Body of pancreas (tissue), 4 donors: ENCODE measurements around the gene MRTFA. TPM values are rescaled to one million over a fixed set of nuclear protein-coding genes. Genes with fewer than 3 reads are reported as not detected.

ENCODE experiments used
- ATAC-seq: fragments of 150-250 bp; one replicate; pipeline ENCODE4 v1.9.1; 2016
- DNase-seq, 4 donors: peaks; one replicate each; pipeline ENCODE4 v3.0.0-alpha.2; 2019
- H3K27ac ChIP-seq, 4 donors: fragments of 200-600 bp; sonication (generic); 1 replicate in 3 of 4; 2 replicates in 1 of 4; pipeline versions ENCODE4 v1.5.1 to v1.6.1; 2016 to 2019; ENCODE audit warnings: mild to moderate bottlenecking in 1 of 4, mixed read lengths in 1 of 4, moderate library complexity in 1 of 4
- H3K27me3 ChIP-seq, 2 donors: fragments of 200-600 bp; sonication (generic); one replicate each; pipeline ENCODE4 v1.6.0; 2016; ENCODE audit warnings: mild to moderate bottlenecking in 1 of 2
- H3K36me3 ChIP-seq, 2 donors: fragments of 200-600 bp; sonication (generic); replicated peaks in 1 of 2; 2 replicates each; pipeline ENCODE4 v1.5.1; 2016; ENCODE audit warnings: low read depth in 2 of 2; ENCODE audit not compliant: insufficient read depth in 1 of 2
- H3K4me1 ChIP-seq: fragments of 200-600 bp; sonication (generic); one replicate; pipeline ENCODE4 v1.6.0; 2016
- H3K4me3 ChIP-seq, 2 donors: fragments of 200-600 bp; sonication (generic); 1 replicate in 1 of 2; 2 replicates in 1 of 2; pipeline ENCODE4 v1.5.1; 2016 to 2019
- H3K9me3 ChIP-seq, 3 donors: fragments of 200-600 bp; sonication (generic); 1 replicate in 2 of 3; 2 replicates in 1 of 3; pipeline ENCODE4 v1.5.1; 2016
- POLR2A ChIP-seq, 3 donors: fragments of 450-650 bp; IDR thresholded peaks; one replicate each; pipeline ENCODE4 v1.6.1; 2016; ENCODE audit warnings: antibody characterized with exemption in 3 of 3, mild to moderate bottlenecking in 2 of 3
- WGBS, 2 donors: methylation state at CpG; one replicate each; pipeline ENCODE4 v1.1.5; 2017; 5-methylcytosine and 5-hydroxymethylcytosine counted together
- intact Hi-C: fragments of 100-400 bp; cut with DNase I; formaldehyde crosslinking; loops from one replicate; pipeline ENCODE4 v1.15.1; 2023
- total RNA-seq, 2 donors: library from RNA; depleted of rRNA; stranded (reverse); fragments of >200 nt; gene quantifications; one replicate each; pipeline ENCODE4 v1.1.0, GENCODE V29; 2016
- TF ChIP-seq, protein P1 (sequence below), 7 experiments: fragments of 450-650 bp in 4 of 7; fragments of 200-600 bp in 3 of 7; sonication (generic) in 3 of 7; IDR thresholded peaks; one replicate each; pipeline ENCODE4 v1.5.1; 2016 to 2019; ENCODE audit warnings: antibody characterized with exemption in 7 of 7

The MRTFA gene
- total RNA-seq, 2 donors from 2014 or later: 47.0 to 71.5 TPM

DNA sequence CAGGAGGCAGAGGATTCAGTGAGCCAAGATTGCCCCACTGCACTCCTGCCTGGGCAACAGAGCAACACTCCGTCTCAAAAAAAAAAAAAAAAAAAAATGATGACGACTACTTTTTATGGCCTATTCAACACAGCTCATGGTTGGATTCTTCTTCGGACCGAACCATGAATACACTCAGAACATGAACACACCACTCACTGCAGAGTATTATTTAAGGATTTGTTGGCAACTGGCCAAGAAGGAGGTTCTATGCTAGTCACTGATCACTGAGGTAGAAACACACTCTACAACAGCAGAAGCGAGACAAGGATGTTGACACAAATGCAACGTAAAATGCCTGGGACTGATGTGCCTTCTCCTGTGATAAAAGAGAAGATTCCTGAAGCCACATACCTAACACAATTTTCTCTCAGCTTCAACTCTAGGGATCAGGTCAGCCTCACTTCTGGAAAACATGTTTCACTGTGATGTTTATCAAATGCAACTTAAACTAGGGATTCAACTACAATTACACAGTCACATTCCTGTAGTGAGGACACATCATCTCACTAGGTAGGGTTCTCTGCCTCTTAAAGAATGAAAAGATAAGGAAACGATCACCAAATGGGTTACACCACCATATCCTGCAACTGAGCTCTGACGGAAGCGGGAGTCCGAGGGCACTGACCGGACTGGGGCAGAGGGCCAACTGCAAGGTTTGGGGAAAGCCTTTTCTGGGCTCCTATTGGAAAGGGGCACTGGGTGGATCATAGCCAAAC, 183.6 kb downstream of the MRTFA start:
- peak overlapping the region in 1 of 4 donors; percentile 1 for H3K27ac ChIP-seq
- intact Hi-C loops: no loop called here
- H3K36me3 ChIP-seq: no peaks in the 10 kb centered on the region
- no peak for ATAC-seq
- H3K27me3 ChIP-seq: no peaks in the 10 kb centered on the region
- no peaks in the 10 kb centered on the region for H3K9me3 ChIP-seq
- WGBS, 2 donors: 86 to 91% methylated on average over 11 of the region's 11 CpGs
- DNase-seq: no peak
- no peak overlapping the region for H3K4me3 ChIP-seq
- TF ChIP-seq, protein P1, sequence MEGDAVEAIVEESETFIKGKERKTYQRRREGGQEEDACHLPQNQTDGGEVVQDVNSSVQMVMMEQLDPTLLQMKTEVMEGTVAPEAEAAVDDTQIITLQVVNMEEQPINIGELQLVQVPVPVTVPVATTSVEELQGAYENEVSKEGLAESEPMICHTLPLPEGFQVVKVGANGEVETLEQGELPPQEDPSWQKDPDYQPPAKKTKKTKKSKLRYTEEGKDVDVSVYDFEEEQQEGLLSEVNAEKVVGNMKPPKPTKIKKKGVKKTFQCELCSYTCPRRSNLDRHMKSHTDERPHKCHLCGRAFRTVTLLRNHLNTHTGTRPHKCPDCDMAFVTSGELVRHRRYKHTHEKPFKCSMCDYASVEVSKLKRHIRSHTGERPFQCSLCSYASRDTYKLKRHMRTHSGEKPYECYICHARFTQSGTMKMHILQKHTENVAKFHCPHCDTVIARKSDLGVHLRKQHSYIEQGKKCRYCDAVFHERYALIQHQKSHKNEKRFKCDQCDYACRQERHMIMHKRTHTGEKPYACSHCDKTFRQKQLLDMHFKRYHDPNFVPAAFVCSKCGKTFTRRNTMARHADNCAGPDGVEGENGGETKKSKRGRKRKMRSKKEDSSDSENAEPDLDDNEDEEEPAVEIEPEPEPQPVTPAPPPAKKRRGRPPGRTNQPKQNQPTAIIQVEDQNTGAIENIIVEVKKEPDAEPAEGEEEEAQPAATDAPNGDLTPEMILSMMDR (IDR thresholded peaks at IDR 0.05): no peak
- no peak for TF ChIP-seq POLR2A (IDR thresholded peaks at IDR 0.05)
- H3K4me1 ChIP-seq: peaks cover 6% of the 10 kb centered on the region

DNA sequence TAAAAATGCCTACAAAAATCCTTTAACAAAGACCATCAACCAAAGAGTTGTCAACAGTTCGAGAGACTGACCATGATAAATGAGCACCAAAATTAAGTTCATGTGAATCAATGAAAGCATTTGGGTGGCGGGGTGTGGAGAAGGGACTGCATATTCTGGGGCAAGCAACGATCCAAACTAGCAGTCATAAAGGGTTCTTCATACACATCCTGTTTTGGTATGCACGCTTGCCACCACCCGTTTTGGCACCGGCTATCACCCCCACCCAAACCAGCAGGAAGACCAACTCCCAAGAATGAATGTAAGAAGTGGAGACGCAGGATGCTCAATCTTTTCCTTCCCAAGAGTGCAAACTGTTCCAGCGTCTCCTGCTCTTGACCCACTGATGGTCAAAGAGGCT, 185.3 kb downstream of the MRTFA start:
- DNase-seq (no peak), ATAC-seq (no peak)
- Histone ChIP-seq H3K4me3 (no peak overlapping the region), H3K9me3 (no peaks in the 10 kb centered on the region), H3K4me1 (peaks cover 6% of the 10 kb centered on the region), H3K27me3 (no peaks in the 10 kb centered on the region), H3K27ac (no peak overlapping the region), H3K36me3 (no peaks in the 10 kb centered on the region)
- TF ChIP-seq POLR2A (IDR thresholded peaks at IDR 0.05): no peak
- TF ChIP-seq, protein P1 (IDR thresholded peaks at IDR 0.05): no peak
- 70 to 82% methylated on average over 8 of the region's 8 CpGs for WGBS, 2 donors
- intact Hi-C loops: no loop called here

DNA sequence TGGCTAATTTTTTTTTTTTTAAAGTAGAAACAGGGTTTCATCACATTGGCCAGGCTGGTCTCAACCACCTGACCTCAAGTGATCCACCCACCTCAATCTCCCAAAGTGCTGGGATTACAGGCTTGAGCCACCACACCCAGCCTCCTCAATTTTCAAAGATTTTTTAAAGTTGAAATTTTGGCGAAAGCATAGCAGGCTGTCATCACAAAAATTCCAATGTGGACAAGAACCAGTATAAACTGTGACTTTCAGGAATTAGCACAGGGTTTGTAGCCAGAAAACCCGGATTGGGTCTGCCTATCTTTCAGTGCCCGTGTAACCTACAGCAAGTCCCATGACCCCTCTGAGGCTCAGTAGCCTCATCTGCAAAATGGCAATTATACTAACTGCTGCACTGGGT, 185.9 kb downstream of the MRTFA start:
- TF ChIP-seq, protein P1 (IDR thresholded peaks at IDR 0.05): no peak
- TF ChIP-seq POLR2A (IDR thresholded peaks at IDR 0.05): no peak
- peaks cover 6% of the 10 kb centered on the region for H3K4me1 ChIP-seq
- no peaks in the 10 kb centered on the region for H3K9me3 ChIP-seq
- H3K27ac ChIP-seq: no peak overlapping the region
- intact Hi-C loops: no loop called here
- 75 to 80% methylated on average over 3 of the region's 3 CpGs for WGBS, 2 donors
- no peaks in the 10 kb centered on the region for H3K27me3 ChIP-seq
- no peak for ATAC-seq
- no peak for DNase-seq
- no peak overlapping the region for H3K4me3 ChIP-seq
- H3K36me3 ChIP-seq: no peaks in the 10 kb centered on the region

DNA sequence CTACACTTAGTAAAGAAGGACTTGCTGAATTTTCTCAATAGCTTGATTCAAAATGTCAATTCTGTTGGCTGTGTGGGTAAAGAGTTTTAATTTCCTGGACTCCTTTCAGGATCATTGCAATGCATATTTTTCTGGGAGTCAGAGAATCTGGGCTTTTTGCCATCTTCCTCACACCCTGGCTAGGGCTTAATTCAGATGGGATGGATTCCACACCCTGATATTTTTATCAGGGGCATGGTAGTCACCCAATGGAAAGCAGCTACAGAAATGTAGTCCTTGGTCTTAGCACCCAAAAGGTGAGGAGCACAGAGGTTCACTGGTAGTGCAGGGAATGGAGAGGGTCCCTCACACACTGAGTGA, 186.9 kb downstream of the MRTFA start:
- DNase-seq: no peak
- H3K36me3 ChIP-seq: no peaks in the 10 kb centered on the region
- no peak overlapping the region for H3K4me3 ChIP-seq
- H3K27me3 ChIP-seq: no peaks in the 10 kb centered on the region
- TF ChIP-seq POLR2A (IDR thresholded peaks at IDR 0.05): no peak
- TF ChIP-seq, protein P1 (IDR thresholded peaks at IDR 0.05): no peak
- ATAC-seq: no peak
- H3K4me1 ChIP-seq: peaks cover 6% of the 10 kb centered on the region
- no peaks in the 10 kb centered on the region for H3K9me3 ChIP-seq
- no peak overlapping the region for H3K27ac ChIP-seq
- intact Hi-C loops: no loop called here

DNA sequence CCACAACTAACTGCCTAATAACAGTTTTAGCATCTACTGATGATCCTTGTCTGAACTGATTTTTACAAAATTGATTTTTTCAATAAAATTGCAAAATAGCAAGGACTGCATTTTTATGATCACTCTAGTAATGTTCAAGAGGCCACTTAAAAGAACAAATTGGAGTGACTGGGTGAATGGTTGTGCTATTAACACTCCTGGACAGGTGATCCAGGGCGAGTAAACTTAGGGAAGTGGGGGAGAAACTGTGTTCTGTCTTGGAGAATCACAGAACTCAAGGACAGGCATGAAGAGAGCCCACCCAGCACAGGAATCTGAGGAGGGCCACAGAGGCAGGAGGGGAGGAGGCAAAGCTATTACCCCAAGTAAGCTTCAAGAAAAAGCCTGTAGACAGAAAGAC, 190.3 kb downstream of the MRTFA start:
- no peaks in the 10 kb centered on the region for H3K9me3 ChIP-seq
- WGBS, 2 donors: 93 to 97% methylated on average over 1 of the region's 1 CpG
- no peak for ATAC-seq

More for the DNA sequence above, 190.3 kb downstream of the MRTFA start:
- no peak for TF ChIP-seq POLR2A (IDR thresholded peaks at IDR 0.05)
- TF ChIP-seq, protein P1 (IDR thresholded peaks at IDR 0.05): no peak
- intact Hi-C loops: no loop called here
- DNase-seq: no peak
- Histone ChIP-seq H3K4me1 (peaks cover 6% of the 10 kb centered on the region), H3K27ac (no peak overlapping the region), H3K4me3 (no peak overlapping the region), H3K27me3 (no peaks in the 10 kb centered on the region), H3K36me3 (no peaks in the 10 kb centered on the region)
